Right cardiac atrium (tissue), 5 donors: Measurements from ENCODE around the gene BMF. TPM values are rescaled to one million over a fixed set of nuclear protein-coding genes. Genes with fewer than 3 reads are reported as not detected.

Experiments
- ATAC-seq, 2 donors: fragments of 200-7000 bp; cut with Tn5 transposase; one replicate each; pipeline versions ENCODE4 v1.8.0 to v1.9.1; 2020; ENCODE audit warnings: moderate library complexity in 2 of 2, mild to moderate bottlenecking in 1 of 2
- DNase-seq, 3 donors: peaks; one replicate each; pipeline ENCODE4 v3.0.0-alpha.2; 2020
- H3K27ac ChIP-seq: one replicate; pipeline ENCODE4 v1.5.1; 2013; ENCODE audit warnings: mild to moderate bottlenecking, low read length, control low read depth, moderate library complexity
- H3K27me3 ChIP-seq: one replicate; pipeline ENCODE4 v1.6.1; 2013; ENCODE audit not compliant: control insufficient read depth, insufficient read depth
- H3K4me1 ChIP-seq: one replicate; pipeline ENCODE4 v1.6.1; 2013; ENCODE audit warnings: low read length; ENCODE audit not compliant: control insufficient read depth, insufficient read depth
- H3K4me3 ChIP-seq: one replicate; pipeline ENCODE4 v1.5.1; 2013; ENCODE audit warnings: low read length, control low read depth
- H3K9me3 ChIP-seq: one replicate; pipeline ENCODE4 v1.6.1; 2013; ENCODE audit warnings: low read length; ENCODE audit not compliant: control insufficient read depth
- WGBS: extraction: QIAGEN DNeasy Blood & Tissue Kit; methylation state at CpG from one replicate; pipeline ENCODE4 v1.1.7; 2013; 5-methylcytosine and 5-hydroxymethylcytosine counted together
- intact Hi-C, 4 donors: fragments of 100-400 bp; cut with DNase I; formaldehyde crosslinking; loops; one replicate each; pipeline versions ENCODE4 v1.11.0 to v1.14.0; 2022 to 2023
- polyA plus RNA-seq: library from polyadenylated mRNA; stranded (reverse); fragments of 200-250 nt; gene quantifications from one replicate; pipeline ENCODE4 v1.2.3, GENCODE V29; 2013
- total RNA-seq, 4 donors: library from RNA; stranded (reverse); fragmentation: NEBNext Ultra II Directional; extraction: Animal tissue kit (Norgen Biotek cat#: 25700); gene quantifications; one replicate each; pipeline ENCODE4 v1.2.1, GENCODE V29; 2021
- donor health status: healthy with polysubstance abuse.
- donor health status: DM: no; HTN: yes; CAD: no.
- donor health status: DM: no; HTN: no; CAD: no.
- donor health status: DM: no; HTN: yes; CAD: no; lungs with severe emphysema.
- donor health status: DM: yes; HTN: yes; CAD: no.

The BMF gene
- total and polyA plus RNA-seq, 5 donors = 2.9 to 9.9 (median 8.3) TPM

DNA sequence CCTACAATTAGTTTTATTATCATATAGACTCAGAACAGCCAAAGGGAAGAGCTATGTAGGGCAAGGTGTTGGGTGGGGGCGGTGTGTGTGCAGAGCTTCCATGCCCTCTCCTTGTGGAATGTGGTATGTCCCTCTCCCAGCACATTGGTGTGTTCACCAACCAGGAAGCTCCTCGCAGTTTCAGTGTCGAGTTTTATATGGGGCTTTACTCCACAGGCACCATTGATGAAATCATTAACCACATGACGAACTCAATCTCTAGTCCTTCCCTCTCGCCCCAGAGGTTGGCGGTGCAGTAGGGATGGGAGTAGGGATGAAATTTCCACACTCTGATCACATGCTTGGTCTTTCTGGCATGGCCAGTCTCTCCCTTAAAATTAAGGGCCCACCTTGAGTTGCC is 56.1 kb downstream of the BMF start:
- Histone ChIP-seq H3K4me3 (no peak overlapping the region), H3K27me3 (no peaks in the 10 kb centered on the region), H3K4me1 (peaks cover 4% of the 10 kb centered on the region), H3K27ac (no peak overlapping the region), H3K9me3 (no peaks in the 10 kb centered on the region)
- no peak for ATAC-seq
- WGBS = 71% methylated on average over 6 of the region's 6 CpGs
- intact Hi-C loops = loop anchor here in 2 of 4 donors (10.0 kb wide), 2 partner anchors 112 to 162 kb away; partner anchors contain the start of gene BUB1B (in 1 of the 2)
- no peak for DNase-seq

DNA sequence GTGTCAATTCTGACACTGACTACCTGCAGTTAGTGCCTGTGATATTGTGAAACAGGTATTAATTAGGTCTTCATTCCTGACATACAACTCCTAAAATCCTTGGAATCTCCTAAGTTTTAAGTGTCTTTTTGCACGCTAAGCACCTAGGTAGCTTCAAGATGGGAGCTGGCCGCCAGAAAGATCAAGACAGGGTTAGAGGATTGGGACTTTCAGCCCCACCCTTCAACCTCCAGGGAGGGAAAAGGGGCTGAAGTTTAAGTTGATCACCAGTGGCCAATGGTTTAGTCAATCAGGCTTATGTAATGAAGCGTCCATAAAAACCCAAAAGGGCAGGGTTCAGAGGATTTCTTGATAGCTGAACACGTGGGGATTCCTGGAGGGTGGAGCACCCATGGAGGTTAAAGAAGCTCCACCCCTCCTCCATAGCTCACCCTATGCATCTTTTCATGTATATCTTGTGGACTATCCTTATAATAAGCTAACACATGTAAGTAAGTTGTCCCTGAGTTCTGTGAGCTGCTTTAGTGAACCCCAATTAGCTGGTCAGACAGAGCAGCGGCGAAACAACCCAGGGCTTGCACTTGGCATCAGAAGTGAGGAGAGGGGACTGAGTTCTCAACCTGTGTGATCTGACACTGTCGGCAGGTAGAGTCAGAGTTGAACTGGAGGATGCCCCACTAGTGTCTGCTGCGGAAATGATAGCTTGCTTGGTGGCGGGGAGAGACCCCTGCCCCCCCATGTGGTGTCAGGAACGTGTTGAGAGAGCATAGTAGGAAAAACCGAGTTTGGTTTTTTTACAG is 56.9 kb downstream of the BMF start:
- Histone ChIP-seq H3K4me1 (peaks cover 9% of the 10 kb centered on the region), H3K9me3 (no peaks in the 10 kb centered on the region), H3K27me3 (no peaks in the 10 kb centered on the region), H3K27ac (no peak overlapping the region), H3K4me3 (no peak overlapping the region)
- WGBS = 88% methylated on average over 11 of the region's 11 CpGs
- DNase-seq (no peak), ATAC-seq (no peak)
- intact Hi-C loops = loop anchor here in 2 of 4 donors (10.0 kb wide), 2 partner anchors 113 to 163 kb away; partner anchors contain the start of gene BUB1B (in 1 of the 2)

DNA sequence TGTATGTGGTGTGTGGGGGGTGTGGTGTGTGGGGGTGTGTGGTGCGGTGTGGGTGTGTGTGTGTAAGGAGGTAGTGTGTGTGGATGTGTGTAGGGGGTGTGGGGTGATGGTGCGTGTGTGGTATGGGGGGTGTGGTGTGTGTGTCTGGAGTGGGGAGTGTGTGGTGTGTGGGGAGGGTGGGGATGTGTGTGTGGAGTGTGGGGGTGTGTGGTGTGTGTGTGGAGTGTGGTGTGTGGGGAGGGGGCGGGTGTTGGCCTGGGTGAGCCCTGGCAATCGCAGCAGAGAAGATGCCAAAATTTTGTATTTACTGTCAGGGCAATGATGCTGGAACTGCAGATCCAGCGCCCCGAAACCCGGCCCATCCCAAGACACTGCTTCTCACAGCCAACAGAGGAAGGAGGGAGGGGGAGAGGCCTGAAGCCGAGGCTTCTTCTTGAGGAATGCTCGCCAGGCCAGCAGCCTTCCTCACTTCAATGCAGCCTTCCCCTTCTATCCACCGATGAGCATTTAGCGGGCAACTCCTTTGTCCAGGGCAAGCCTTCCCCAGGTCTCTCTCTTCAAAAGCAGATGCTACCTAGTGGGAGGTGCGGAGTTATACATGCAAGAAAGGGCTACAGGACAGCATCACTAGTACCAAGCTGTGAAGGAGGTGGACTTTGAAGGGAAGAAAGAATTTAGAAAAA is 57.8 kb downstream of the BMF start:
- peak in 1 of 3 donors; percentile 35 for DNase-seq
- intact Hi-C loops = loop anchor here in 2 of 4 donors (10.0 kb wide), 2 partner anchors 114 to 164 kb away; partner anchors contain the start of gene BUB1B (in 1 of the 2)
- WGBS = 55% methylated on average over 12 of the region's 12 CpGs

DNA sequence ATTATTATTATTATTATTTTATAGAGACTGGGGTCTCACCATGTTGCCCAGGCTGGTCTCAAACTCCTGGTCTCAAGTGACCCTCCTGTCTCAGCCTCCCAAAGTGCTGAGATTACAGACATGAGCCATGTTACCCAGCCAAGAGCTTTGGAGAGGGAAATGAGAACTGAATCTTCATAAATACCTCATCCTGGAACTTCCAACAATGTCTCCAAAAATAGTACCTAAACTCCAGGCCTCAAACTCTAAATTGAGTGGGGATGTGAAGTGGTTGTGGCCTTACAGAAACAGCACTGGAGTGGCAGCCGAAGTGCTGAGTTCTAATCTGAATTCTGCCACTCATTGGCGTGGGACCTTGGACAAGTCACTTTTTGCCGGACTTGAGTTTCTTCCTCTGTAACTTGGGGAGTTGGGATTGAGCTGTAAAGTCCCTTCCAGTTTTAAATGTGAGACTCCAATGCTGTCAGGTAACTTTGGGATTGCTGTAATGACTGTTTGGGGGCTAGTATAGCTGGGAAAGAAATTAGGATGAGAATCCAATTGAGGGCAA is 59.7 kb downstream of the BMF start:
- peaks cover 9% of the 10 kb centered on the region for H3K4me1 ChIP-seq
- H3K27ac ChIP-seq = no peak overlapping the region
- no peak for ATAC-seq
- H3K27me3 ChIP-seq = no peaks in the 10 kb centered on the region
- H3K9me3 ChIP-seq = no peaks in the 10 kb centered on the region
- WGBS = 73% methylated on average over 3 of the region's 3 CpGs
- intact Hi-C loops = loop anchor here (5.0 to 10.0 kb wide), 5 partner anchors 53 to 226 kb away; partner anchors contain the start of gene BMF (in 2 of the 4)
- no peak overlapping the region for H3K4me3 ChIP-seq
- DNase-seq = no peak

More for the DNA sequence above, 57.8 kb downstream of the BMF start:
- Histone ChIP-seq H3K27ac (no peak overlapping the region), H3K4me1 (peaks cover 9% of the 10 kb centered on the region), H3K9me3 (no peaks in the 10 kb centered on the region), H3K27me3 (no peaks in the 10 kb centered on the region), H3K4me3 (no peak overlapping the region)
- ATAC-seq = no peak

DNA sequence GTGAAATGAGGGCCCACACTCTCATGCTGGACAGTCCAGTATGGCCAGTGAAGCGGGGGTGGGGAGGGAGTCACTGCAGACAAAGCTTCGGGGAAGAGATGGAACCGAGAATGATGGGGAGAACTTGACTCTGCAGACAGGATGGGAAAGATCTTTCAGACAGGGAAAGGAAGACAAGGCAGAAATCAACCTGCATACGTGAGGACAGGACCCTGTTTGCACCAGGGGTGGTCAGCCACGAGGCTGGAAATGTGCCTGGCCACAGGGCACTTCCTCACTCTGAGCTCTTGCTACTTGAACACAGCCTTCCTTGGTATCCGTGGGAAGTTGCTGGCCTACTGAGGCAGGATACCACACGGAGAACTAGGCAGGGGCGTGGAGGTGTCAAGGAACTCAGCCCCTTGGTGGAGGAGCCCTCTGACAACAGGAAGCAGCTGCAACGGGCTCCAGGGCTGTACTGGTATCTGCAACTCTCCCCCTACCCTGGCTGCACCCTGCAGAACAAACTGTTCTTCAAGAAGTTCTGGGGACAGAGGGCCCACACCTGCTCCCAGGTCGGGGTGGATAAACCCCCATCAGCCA is 60.4 kb downstream of the BMF start:
- ATAC-seq (no peak), DNase-seq (peak in 2 of 3 donors; percentile 53 to 56)
- Histone ChIP-seq H3K4me3 (no peak overlapping the region), H3K27me3 (no peaks in the 10 kb centered on the region), H3K4me1 (peaks cover 9% of the 10 kb centered on the region), H3K27ac (peak overlapping the region; percentile 19), H3K9me3 (no peaks in the 10 kb centered on the region)
- 54% methylated on average over 10 of the region's 10 CpGs for WGBS
- intact Hi-C loops = loop anchor here (5.0 to 10.0 kb wide), 5 partner anchors 54 to 226 kb away; partner anchors contain the start of gene BMF (in 2 of the 4)

DNA sequence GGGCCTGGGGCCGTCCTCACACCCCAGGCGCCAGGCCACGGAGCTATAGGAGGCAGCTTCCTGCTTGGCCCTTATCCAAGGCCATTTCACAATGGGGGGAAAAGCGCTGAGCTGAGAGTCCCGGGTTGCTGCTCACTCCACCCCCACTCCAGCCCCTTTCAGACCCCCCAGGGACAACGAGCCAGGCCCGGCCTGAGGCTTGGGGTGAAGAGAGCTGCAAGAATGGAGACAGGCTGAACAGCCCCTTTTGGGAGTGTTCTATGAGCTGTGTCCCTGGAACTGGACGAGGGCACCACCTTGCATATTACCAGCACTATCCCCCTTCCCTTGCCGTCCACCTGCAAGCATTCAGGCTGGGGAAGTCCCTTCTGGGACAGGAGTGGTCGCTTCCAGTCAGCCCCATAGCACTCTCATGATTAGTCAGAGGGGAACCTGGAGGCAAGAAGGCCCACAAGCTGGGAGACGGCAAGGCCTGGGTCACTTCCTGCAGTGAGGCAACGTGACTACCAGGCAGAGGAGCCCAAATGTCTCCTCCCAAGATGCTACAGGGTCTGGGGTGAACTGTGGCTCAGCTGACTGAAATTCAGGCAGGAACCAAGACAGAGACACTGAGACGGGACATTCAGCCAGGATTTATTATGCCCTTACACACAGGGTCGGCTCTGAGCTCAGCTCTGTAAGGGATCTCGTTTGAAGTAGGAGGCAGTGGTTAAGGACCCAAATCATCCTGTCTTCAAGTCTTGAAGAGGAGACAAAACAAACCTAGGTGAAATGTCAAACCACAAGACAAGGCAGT is 61.1 kb downstream of the BMF start:
- Histone ChIP-seq H3K9me3 (no peaks in the 10 kb centered on the region), H3K4me1 (peaks cover 9% of the 10 kb centered on the region), H3K27me3 (no peaks in the 10 kb centered on the region), H3K27ac (peak overlapping the region; percentile 19), H3K4me3 (no peak overlapping the region)
- ATAC-seq (peak; percentile 38 to 44), DNase-seq (peak; percentile 54 to 79 (median 76))
- 32% methylated on average over 15 of the region's 15 CpGs for WGBS
- intact Hi-C loops = loop anchor here (5.0 to 10.0 kb wide), 5 partner anchors 55 to 227 kb away; partner anchors contain the start of gene BMF (in 2 of the 4)

DNA sequence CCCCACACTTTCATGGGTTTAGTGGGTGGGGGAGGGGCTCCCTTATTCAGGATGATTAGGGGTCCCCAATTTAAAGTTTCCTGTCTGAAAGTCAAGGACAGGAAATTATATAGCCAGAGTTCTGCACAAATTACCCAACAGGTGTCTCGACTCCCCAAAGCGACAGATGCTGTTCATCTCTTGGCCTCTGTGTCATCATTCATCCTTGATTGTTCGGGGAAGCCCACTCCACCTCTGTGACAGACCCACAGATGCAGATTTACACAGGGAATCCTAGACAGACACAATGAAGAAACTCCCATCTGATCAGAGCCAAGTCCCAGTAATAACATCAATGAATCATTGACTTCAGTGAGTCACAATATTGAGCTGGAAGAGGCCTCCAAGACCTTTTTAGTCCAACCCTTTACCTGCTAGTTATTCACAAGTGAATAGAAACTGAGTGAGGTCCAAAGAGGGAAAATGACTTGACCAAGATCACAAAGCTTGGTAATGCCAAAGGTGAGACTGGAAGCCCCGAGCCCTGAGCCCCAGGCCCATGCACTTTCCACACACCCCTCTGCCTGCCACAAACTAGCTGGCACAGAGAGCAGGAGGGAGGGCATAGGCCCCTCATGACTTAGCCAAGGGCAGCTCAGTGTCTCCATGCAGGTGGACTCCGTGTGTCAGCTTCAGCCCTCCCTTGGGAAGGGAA is 61.8 kb downstream of the BMF start:
- 76% methylated on average over 5 of the region's 5 CpGs for WGBS
- Histone ChIP-seq H3K4me1 (peaks cover 9% of the 10 kb centered on the region), H3K9me3 (no peaks in the 10 kb centered on the region), H3K4me3 (no peak overlapping the region), H3K27ac (peak overlapping the region; percentile 7), H3K27me3 (no peaks in the 10 kb centered on the region)
- no peak for DNase-seq
- ATAC-seq = no peak
- intact Hi-C loops = loop anchor here (5.0 to 10.0 kb wide), 5 partner anchors 55 to 228 kb away; partner anchors contain the start of gene BMF (in 2 of the 4)

DNA sequence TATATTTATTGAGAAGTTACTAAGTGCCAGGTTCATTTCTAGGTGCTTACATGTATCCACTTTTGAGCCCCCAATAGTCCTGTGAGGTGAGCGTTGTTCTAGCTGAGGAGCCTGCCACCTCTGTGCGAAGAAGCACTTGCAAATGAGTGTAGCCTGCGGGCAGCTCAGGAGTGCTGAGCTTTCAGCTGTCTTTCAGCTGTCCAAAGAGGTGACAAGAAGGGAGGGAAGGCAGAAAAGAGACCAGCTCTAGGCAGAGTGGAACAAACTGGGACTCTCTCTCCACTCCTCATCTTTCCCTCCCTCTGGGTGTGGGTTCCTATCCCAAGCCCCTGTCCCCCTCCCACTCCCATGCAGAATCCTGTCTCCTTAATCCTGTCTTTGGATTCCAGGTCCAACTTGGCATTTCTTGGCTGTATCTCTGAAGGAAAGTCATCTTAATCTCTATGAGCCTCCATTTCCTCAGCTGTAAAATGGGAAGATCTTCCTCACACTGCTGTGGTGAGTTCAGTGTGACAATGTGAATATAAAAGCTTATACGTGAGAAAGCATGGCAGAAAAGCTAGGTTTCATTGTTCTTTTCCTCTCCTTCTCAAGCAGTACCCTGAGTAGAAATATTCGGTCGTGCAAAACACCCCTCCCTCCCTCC is 63.0 kb downstream of the BMF start:
- intact Hi-C loops = loop anchor here (2.0 to 10.0 kb wide), 6 partner anchors 57 to 229 kb away; partner anchors contain the start of gene BMF (in 2 of the 4)
- Histone ChIP-seq H3K4me1 (peaks cover 9% of the 10 kb centered on the region), H3K9me3 (no peaks in the 10 kb centered on the region), H3K27ac (no peak overlapping the region), H3K27me3 (no peaks in the 10 kb centered on the region), H3K4me3 (no peak overlapping the region)
- WGBS = 83% methylated on average over 6 of the region's 6 CpGs
- DNase-seq = no peak
- peak in 1 of 2 donors; percentile 7 for ATAC-seq
